ENCODE results near the gene TAF12.

DNA sequence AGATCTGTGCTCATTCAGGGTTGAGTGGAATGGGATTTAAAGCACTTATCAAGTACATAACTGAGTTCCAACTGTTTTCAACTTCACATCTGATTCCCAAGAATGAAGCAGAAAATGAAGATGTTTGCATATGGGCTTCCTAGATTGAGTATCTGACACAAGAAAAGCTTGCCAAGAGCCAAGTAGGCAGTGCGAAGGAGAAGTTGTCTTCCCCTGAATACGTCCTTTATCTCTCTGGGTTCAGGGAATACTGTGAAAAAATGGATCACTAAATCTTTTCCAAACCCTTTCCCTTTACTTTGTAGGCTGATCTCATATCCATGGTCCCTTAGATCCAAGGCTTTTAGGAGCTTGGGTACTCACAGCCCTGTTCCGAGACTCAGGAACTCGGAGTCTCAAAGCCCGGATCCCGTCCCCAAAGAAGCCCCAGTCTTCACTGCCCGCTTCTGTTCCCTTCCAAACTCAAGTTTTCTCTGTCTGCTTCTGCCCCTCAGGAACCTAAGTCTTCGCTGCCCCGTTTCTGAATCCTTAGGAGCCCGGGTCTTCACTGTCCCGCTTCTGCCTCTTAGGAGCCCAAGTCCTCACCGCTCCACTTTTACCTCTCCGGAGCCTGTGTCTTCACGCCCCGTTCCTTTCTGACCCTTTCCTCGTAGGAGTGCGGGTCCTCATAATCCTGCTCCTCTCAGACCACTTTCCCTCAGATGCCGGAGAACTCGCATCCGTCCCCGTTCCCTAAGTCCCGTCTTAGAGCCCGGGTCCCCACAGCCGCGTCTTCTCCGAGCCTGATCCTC is 616 bp downstream of the TAF12 start:
- TF ChIP-seq, protein P1, sequence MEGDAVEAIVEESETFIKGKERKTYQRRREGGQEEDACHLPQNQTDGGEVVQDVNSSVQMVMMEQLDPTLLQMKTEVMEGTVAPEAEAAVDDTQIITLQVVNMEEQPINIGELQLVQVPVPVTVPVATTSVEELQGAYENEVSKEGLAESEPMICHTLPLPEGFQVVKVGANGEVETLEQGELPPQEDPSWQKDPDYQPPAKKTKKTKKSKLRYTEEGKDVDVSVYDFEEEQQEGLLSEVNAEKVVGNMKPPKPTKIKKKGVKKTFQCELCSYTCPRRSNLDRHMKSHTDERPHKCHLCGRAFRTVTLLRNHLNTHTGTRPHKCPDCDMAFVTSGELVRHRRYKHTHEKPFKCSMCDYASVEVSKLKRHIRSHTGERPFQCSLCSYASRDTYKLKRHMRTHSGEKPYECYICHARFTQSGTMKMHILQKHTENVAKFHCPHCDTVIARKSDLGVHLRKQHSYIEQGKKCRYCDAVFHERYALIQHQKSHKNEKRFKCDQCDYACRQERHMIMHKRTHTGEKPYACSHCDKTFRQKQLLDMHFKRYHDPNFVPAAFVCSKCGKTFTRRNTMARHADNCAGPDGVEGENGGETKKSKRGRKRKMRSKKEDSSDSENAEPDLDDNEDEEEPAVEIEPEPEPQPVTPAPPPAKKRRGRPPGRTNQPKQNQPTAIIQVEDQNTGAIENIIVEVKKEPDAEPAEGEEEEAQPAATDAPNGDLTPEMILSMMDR (IDR thresholded peaks at IDR 0.05) = no peak
- no peak for TF ChIP-seq POLR2AphosphoS5 (IDR thresholded peaks at IDR 0.05)
- no peak for TF ChIP-seq POLR2A (IDR thresholded peaks at IDR 0.05; ENCODE audit: low read depth)

Data from esophagus muscularis mucosa (tissue), 3 donors.